RWPE2 (cell line): Measurements from ENCODE around the gene LNPEP.

ENCODE experiments used
- ATAC-seq: fragments of 200-7000 bp; cut with Tn5 transposase; 3 replicates; pipeline ENCODE4 v1.9.1; 2021; ENCODE audit warnings: low read depth
- DNase-seq: peaks from one replicate; pipeline ENCODE4 v3.0.0-alpha.2; 2020; ENCODE audit warnings: low spot score
- H3K27ac ChIP-seq: fragments of 450-650 bp; 2 replicates; pipeline ENCODE4 v1.5.1; 2017; ENCODE audit warnings: mild to moderate bottlenecking; ENCODE audit not compliant: poor library complexity, severe bottlenecking
- H3K27me3 ChIP-seq: fragments of 250-450 bp; sonication (Bioruptor Pico); 2 replicates; pipeline ENCODE4 v1.5.1; 2021; ENCODE audit warnings: mild to moderate bottlenecking, moderate library complexity; ENCODE audit not compliant: insufficient read depth, poor library complexity, severe bottlenecking
- H3K36me3 ChIP-seq: fragments of 250-450 bp; sonication (Bioruptor Pico); 2 replicates; pipeline ENCODE4 v1.5.1; 2020; ENCODE audit warnings: low read depth, mild to moderate bottlenecking, moderate library complexity
- H3K4me1 ChIP-seq: fragments of 250-450 bp; sonication (Bioruptor Pico); 2 replicates; pipeline ENCODE4 v1.5.1; 2021; ENCODE audit warnings: mild to moderate bottlenecking, moderate library complexity; ENCODE audit not compliant: insufficient read depth, poor library complexity, severe bottlenecking
- H3K4me3 ChIP-seq: fragments of 250-450 bp; sonication (Bioruptor Pico); 2 replicates; pipeline ENCODE4 v1.5.1; 2021; ENCODE audit warnings: mild to moderate bottlenecking, moderate library complexity; ENCODE audit not compliant: severe bottlenecking
- H3K9me3 ChIP-seq: fragments of 250-450 bp; sonication (Bioruptor Pico); 2 replicates; pipeline ENCODE4 v1.5.1; 2021; ENCODE audit warnings: mild to moderate bottlenecking, moderate library complexity; ENCODE audit not compliant: severe bottlenecking
- CTCF ChIP-seq: fragments of 450-650 bp; IDR thresholded peaks from one replicate; pipeline ENCODE4 v1.5.1; 2017; ENCODE audit warnings: mild to moderate bottlenecking, moderate library complexity; ENCODE audit not compliant: poor library complexity, severe bottlenecking

The LNPEP gene

DNA sequence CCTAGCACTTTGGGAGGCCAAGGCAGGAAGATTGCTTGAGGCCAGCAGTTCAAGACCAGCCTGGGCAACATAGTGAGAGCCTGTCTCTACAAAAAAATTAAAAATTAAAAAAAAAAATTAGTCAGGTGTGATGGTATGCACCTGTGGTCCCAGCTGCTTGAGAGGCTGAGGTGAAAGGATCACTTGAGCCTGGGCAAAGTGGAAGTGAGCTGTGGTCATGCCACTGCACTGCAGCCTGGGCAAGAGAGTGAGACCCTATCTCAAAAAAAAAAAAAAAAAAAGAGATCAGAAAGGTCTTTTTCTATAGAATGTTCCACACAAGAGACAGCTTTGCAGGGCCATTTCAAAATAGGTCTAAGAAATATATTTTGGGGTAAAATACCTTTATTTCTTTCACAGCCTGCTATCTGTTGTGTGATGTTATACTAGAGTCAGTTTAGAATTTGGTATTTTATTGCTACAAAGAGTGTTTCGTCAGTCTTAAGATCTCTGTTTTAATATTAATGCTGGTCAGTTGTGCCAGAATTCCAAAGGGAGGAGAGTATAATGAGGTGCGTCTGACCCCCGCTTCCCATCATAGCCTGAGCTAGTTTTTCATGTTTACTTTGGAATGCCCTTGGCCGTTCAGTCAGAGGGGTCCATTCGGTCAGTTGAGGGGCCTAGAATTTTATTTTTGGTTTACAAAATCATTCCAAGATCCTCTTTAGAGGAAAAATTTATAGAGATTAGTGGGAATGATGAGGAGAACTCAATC, 9.4 kb downstream of the LNPEP start:
- Histone ChIP-seq H3K9me3 (no peaks in the 10 kb centered on the region), H3K4me1 (peaks cover 4% of the 10 kb centered on the region), H3K36me3 (peaks cover 4% of the 10 kb centered on the region; the same call in 1 of the 2 replicates), H3K27ac (no peak overlapping the region), H3K4me3 (no peak overlapping the region), H3K27me3 (no peaks in the 10 kb centered on the region)
- DNase-seq (no peak), ATAC-seq (no peak)
- no peak for TF ChIP-seq CTCF

DNA sequence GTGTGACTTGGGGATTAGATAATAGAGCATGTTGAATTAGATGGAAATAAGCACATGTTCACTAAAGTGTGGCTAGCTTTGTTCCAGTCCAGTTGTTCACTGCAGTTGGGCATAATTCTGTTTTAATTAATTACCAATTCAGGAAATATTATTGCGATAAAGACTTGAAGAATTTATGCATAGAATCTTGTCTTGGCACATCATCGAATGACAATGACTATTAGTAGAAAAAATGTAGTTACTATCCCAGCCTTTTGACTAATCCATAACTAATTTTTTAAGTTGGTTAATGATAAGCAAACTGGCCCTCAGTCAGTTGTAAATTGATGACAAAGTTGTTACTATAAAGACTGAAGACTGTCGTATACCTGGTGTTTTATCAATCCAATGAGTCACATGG, 10.5 kb downstream of the LNPEP start:
- H3K4me1 ChIP-seq: peaks cover 4% of the 10 kb centered on the region
- no peak for ATAC-seq
- H3K9me3 ChIP-seq: no peaks in the 10 kb centered on the region
- no peak overlapping the region for H3K27ac ChIP-seq
- no peaks in the 10 kb centered on the region for H3K27me3 ChIP-seq
- TF ChIP-seq CTCF: no peak
- no peaks in the 10 kb centered on the region; the same call in 1 of the 2 replicates for H3K36me3 ChIP-seq
- no peak for DNase-seq
- no peak overlapping the region for H3K4me3 ChIP-seq

GRCh38 chr5:96952118-96952750, 16.4 kb downstream of the LNPEP start:
- Histone ChIP-seq H3K27me3 (no peaks in the 10 kb centered on the region), H3K4me1 (no peaks in the 10 kb centered on the region), H3K36me3 (no peaks in the 10 kb centered on the region; the same call in 1 of the 2 replicates), H3K9me3 (no peaks in the 10 kb centered on the region), H3K27ac (no peak overlapping the region), H3K4me3 (no peak overlapping the region)
- DNase-seq: no peak
- ATAC-seq: no peak
- no peak for TF ChIP-seq CTCF

- no peak for TF ChIP-seq CTCF
- ATAC-seq: no peak; the same call in 2 of the 3 replicates
- Histone ChIP-seq H3K36me3 (no peaks in the 10 kb centered on the region), H3K4me1 (no peaks in the 10 kb centered on the region), H3K27me3 (no peaks in the 10 kb centered on the region), H3K4me3 (no peak overlapping the region), H3K27ac (no peak overlapping the region), H3K9me3 (no peaks in the 10 kb centered on the region)
- no peak for DNase-seq
Measured at GRCh38 chr5:96952974-96953730, 17.3 kb downstream of the LNPEP start.
